Esophagus (tissue), 2 donors: ENCODE data around the gene SOX15. TPM values are rescaled to one million over a fixed set of nuclear protein-coding genes. Genes with fewer than 3 reads are reported as not detected.

Experiments used
- H3K27ac ChIP-seq, 2 donors: one replicate each; pipeline ENCODE4 v1.5.1; 2013; ENCODE audit warnings: low read depth in 2 of 2, mild to moderate bottlenecking in 2 of 2, inconsistent platforms in 1 of 2, low read length in 1 of 2, moderate library complexity in 1 of 2
- H3K27me3 ChIP-seq, 2 donors: one replicate each; pipeline ENCODE4 v1.6.1; 2013; ENCODE audit warnings: low read length in 2 of 2, control low read depth in 1 of 2, mild to moderate bottlenecking in 1 of 2; ENCODE audit not compliant: insufficient read depth in 2 of 2, control insufficient read depth in 1 of 2
- H3K36me3 ChIP-seq, 2 donors: one replicate each; pipeline ENCODE4 v1.6.1; 2013; ENCODE audit warnings: low read length in 1 of 2; ENCODE audit not compliant: control insufficient read depth in 2 of 2, insufficient read depth in 2 of 2
- H3K4me1 ChIP-seq, 2 donors: one replicate each; pipeline ENCODE4 v1.6.1; 2013; ENCODE audit warnings: low read length in 1 of 2; ENCODE audit not compliant: control insufficient read depth in 2 of 2, insufficient read depth in 2 of 2
- H3K4me3 ChIP-seq, 2 donors: one replicate each; pipeline ENCODE4 v1.5.1; 2013; ENCODE audit warnings: low read length in 2 of 2, mild to moderate bottlenecking in 2 of 2, low read depth in 1 of 2, moderate library complexity in 1 of 2
- H3K9me3 ChIP-seq, 2 donors: one replicate each; pipeline ENCODE4 v1.6.1; 2013; ENCODE audit warnings: mild to moderate bottlenecking in 2 of 2, low read depth in 1 of 2, low read length in 1 of 2, moderate library complexity in 1 of 2; ENCODE audit not compliant: control insufficient read depth in 2 of 2, insufficient read depth in 1 of 2
- WGBS, 2 donors: extraction: QIAGEN DNeasy Blood & Tissue Kit; methylation state at CpG; one replicate each; pipeline ENCODE4 v1.1.7; 2013; 5-methylcytosine and 5-hydroxymethylcytosine counted together
- polyA plus RNA-seq, 2 donors: library from polyadenylated mRNA; stranded (reverse); fragments of 200-250 nt; gene quantifications; one replicate each; pipeline ENCODE4 v1.2.3, GENCODE V29; 2013
- donor health status: healthy with polysubstance abuse.
- donor health status: Bipolar disorder and iron deficiency.

SOX15 gene
- polyA plus RNA-seq, 2 donors: 73.3 to 94.3 TPM

GRCh38 chr17:7552621-7553051, 37.3 kb downstream of the SOX15 start:
- H3K4me3 ChIP-seq: no peak overlapping the region
- H3K27me3 ChIP-seq: no peaks in the 10 kb centered on the region
- H3K4me1 ChIP-seq: peaks cover 2 to 10% of the 10 kb centered on the region in 2 donors
- no peak overlapping the region for H3K27ac ChIP-seq
- 76 to 83% methylated on average over 6 of the region's 6 CpGs for WGBS, 2 donors
- no peaks in the 10 kb centered on the region for H3K36me3 ChIP-seq
- no peaks in the 10 kb centered on the region for H3K9me3 ChIP-seq

- H3K4me3 ChIP-seq: no peak overlapping the region
- no peaks in the 10 kb centered on the region for H3K27me3 ChIP-seq
- no peaks in the 10 kb centered on the region for H3K9me3 ChIP-seq
- 74 to 88% methylated on average over 4 of the region's 4 CpGs for WGBS, 2 donors
- H3K4me1 ChIP-seq: peaks cover 2 to 7% of the 10 kb centered on the region in 2 donors
- H3K36me3 ChIP-seq: no peaks in the 10 kb centered on the region
- no peak overlapping the region for H3K27ac ChIP-seq
Observed at GRCh38 chr17:7551396-7551795, 38.5 kb downstream of the SOX15 start.

GRCh38 chr17:7550344-7550743, 39.5 kb downstream of the SOX15 start:
- Histone ChIP-seq H3K36me3 (no peaks in the 10 kb centered on the region), H3K27ac (peak overlapping the region in 1 of 2 donors; percentile 77), H3K4me1 (peaks cover 2 to 7% of the 10 kb centered on the region in 2 donors), H3K4me3 (no peak overlapping the region), H3K9me3 (no peaks in the 10 kb centered on the region), H3K27me3 (no peaks in the 10 kb centered on the region)
- WGBS, 2 donors: 66 to 67% methylated on average over 6 of the region's 6 CpGs

GRCh38 chr17:7549401-7550055, 40.4 kb downstream of the SOX15 start:
- 21 to 24% methylated on average over 20 of the region's 20 CpGs for WGBS, 2 donors
- Histone ChIP-seq H3K27me3 (no peaks in the 10 kb centered on the region), H3K36me3 (no peaks in the 10 kb centered on the region), H3K4me1 (peaks cover 2 to 7% of the 10 kb centered on the region in 2 donors), H3K27ac (peak overlapping the region; percentile 77 to 85), H3K9me3 (no peaks in the 10 kb centered on the region), H3K4me3 (peak overlapping the region; percentile 58 to 60)

- no peaks in the 10 kb centered on the region for H3K36me3 ChIP-seq
- H3K9me3 ChIP-seq: no peaks in the 10 kb centered on the region
- H3K27ac ChIP-seq: peak within 1 kb of the TSS; percentile 77 to 85
- H3K27me3 ChIP-seq: no peaks in the 10 kb centered on the region
- H3K4me3 ChIP-seq: peak within 1 kb of the TSS; percentile 58 to 60
- H3K4me1 ChIP-seq: peaks cover 2 to 7% of the 10 kb centered on the region in 2 donors
- 0 to 1% methylated on average over 55 to 65 of the region's 65 CpGs for whole genome bisulfite sequencing, 2 donors
Observed at GRCh38 chr17:7548585-7549400, 41.1 kb downstream of the SOX15 start, which contains the start of gene TNFSF12. TNFSF12 (plus strand) TSS chr17:7549058; CDS start chr17:7549154, 96 bp downstream.

GRCh38 chr17:7544911-7545310, 45.0 kb downstream of the SOX15 start:
- WGBS, 2 donors: 65 to 70% methylated on average over 6 of the region's 6 CpGs
- Histone ChIP-seq H3K36me3 (no peaks in the 10 kb centered on the region), H3K4me1 (peaks cover 2 to 7% of the 10 kb centered on the region in 2 donors), H3K27ac (no peak overlapping the region), H3K27me3 (no peaks in the 10 kb centered on the region), H3K9me3 (no peaks in the 10 kb centered on the region), H3K4me3 (no peak overlapping the region)

GRCh38 chr17:7541074-7541621, 48.7 kb downstream of the SOX15 start:
- WGBS, 2 donors: 91 to 94% methylated on average over 9 of the region's 9 CpGs
- peaks cover 3 to 12% of the 10 kb centered on the region in 2 donors for H3K9me3 ChIP-seq
- H3K4me1 ChIP-seq: no peaks in the 10 kb centered on the region
- no peaks in the 10 kb centered on the region for H3K27me3 ChIP-seq
- H3K27ac ChIP-seq: no peak overlapping the region
- no peaks in the 10 kb centered on the region for H3K36me3 ChIP-seq
- H3K4me3 ChIP-seq: no peak overlapping the region

- H3K4me3 ChIP-seq: no peak overlapping the region
- no peaks in the 10 kb centered on the region for H3K27me3 ChIP-seq
- 75 to 83% methylated on average over 11 of the region's 11 CpGs for WGBS, 2 donors
- H3K27ac ChIP-seq: no peak overlapping the region
- H3K4me1 ChIP-seq: no peaks in the 10 kb centered on the region
- H3K9me3 ChIP-seq: peaks cover 3 to 12% of the 10 kb centered on the region in 2 donors
- no peaks in the 10 kb centered on the region for H3K36me3 ChIP-seq
Observed at GRCh38 chr17:7538891-7539545, 50.9 kb downstream of the SOX15 start.
